Astrocyte (in vitro differentiated cells and primary cell): Measurements from ENCODE around the gene COL23A1. TPM values are rescaled to one million over a fixed set of nuclear protein-coding genes. Genes with fewer than 3 reads are reported as not detected.

Experiments
- DNase-seq: peaks from one replicate; pipeline ENCODE4 v3.0.0-alpha.2; 2010; ENCODE audit warnings: low read depth
- FAIRE-seq: peaks from 2 replicates; lab custom pipeline; 2011; peaks lifted over from hg19 to GRCh38; lab: Jason Lieb, UNC
- H2AFZ ChIP-seq: 2 replicates; pipeline ENCODE4 v1.6.0; 2012; ENCODE audit warnings: low read depth, low read length, inconsistent platforms
- H3K27ac ChIP-seq: 2 replicates; pipeline ENCODE4 v1.5.1; 2011; ENCODE audit warnings: low read depth, low read length, inconsistent platforms
- H3K27me3 ChIP-seq: 2 replicates; pipeline ENCODE4 v1.6.0; 2011; ENCODE audit warnings: low read length, inconsistent platforms; ENCODE audit not compliant: insufficient read depth
- H3K36me3 ChIP-seq: 2 replicates; pipeline ENCODE4 v1.5.1; 2011; ENCODE audit warnings: low read length, inconsistent platforms; ENCODE audit not compliant: insufficient read depth
- H3K4me1 ChIP-seq: 2 replicates; pipeline ENCODE4 v1.5.1; 2011; ENCODE audit warnings: low read length, inconsistent platforms; ENCODE audit not compliant: insufficient read depth
- H3K4me2 ChIP-seq: 2 replicates; pipeline ENCODE4 v1.6.0; 2012; ENCODE audit warnings: low read length, inconsistent platforms
- H3K4me3 ChIP-seq: 2 replicates; pipeline ENCODE4 v1.5.1; 2011; ENCODE audit warnings: low read depth, mild to moderate bottlenecking, low read length, inconsistent platforms; ENCODE audit not compliant: insufficient read depth
- H3K79me2 ChIP-seq: 2 replicates; pipeline ENCODE4 v1.6.0; 2012; ENCODE audit warnings: mild to moderate bottlenecking, low read length, inconsistent platforms; ENCODE audit not compliant: insufficient read depth
- H3K9ac ChIP-seq: 2 replicates; pipeline ENCODE4 v1.6.0; 2012; ENCODE audit warnings: mild to moderate bottlenecking, low read length, inconsistent platforms
- H3K9me3 ChIP-seq: 2 replicates; pipeline ENCODE4 v1.5.1; 2012; ENCODE audit warnings: low read depth, mild to moderate bottlenecking, low read length, inconsistent platforms; ENCODE audit not compliant: insufficient read depth
- H4K20me1 ChIP-seq: 2 replicates; pipeline ENCODE4 v1.6.0; 2012; ENCODE audit warnings: low read length, inconsistent platforms; ENCODE audit not compliant: insufficient read depth
- H3K27ac Mint-ChIP-seq: one replicate; pipeline ENCODE4 v1.8.0; 2021; ENCODE audit warnings: mild to moderate bottlenecking, mixed read lengths; ENCODE audit not compliant: unreplicated experiment
- H3K27me3 Mint-ChIP-seq: one replicate; pipeline ENCODE4 v1.8.0; 2021; ENCODE audit warnings: low read depth, mixed read lengths; ENCODE audit not compliant: unreplicated experiment
- H3K36me3 Mint-ChIP-seq: one replicate; pipeline ENCODE4 v1.8.0; 2021; ENCODE audit warnings: low read depth, mixed read lengths; ENCODE audit not compliant: unreplicated experiment
- H3K4me1 Mint-ChIP-seq: one replicate; pipeline ENCODE4 v1.8.0; 2021; ENCODE audit warnings: low read depth, mixed read lengths; ENCODE audit not compliant: unreplicated experiment
- H3K4me3 Mint-ChIP-seq: one replicate; pipeline ENCODE4 v1.8.0; 2021; ENCODE audit warnings: mild to moderate bottlenecking, moderate library complexity, mixed read lengths; ENCODE audit not compliant: unreplicated experiment
- H3K9me3 Mint-ChIP-seq: one replicate; pipeline ENCODE4 v1.8.0; 2021; ENCODE audit warnings: mild to moderate bottlenecking, mixed read lengths; ENCODE audit not compliant: unreplicated experiment
- CTCF ChIP-seq: IDR thresholded peaks from 2 replicates; pipeline ENCODE4 v1.5.1; 2011; ENCODE audit warnings: low read depth, mild to moderate bottlenecking, inconsistent platforms, low read length, moderate library complexity; ENCODE audit not compliant: insufficient read depth
- EZH2 ChIP-seq: IDR thresholded peaks from 2 replicates; pipeline ENCODE4 v1.6.1; 2012; ENCODE audit warnings: mild to moderate bottlenecking, low read length, inconsistent platforms; ENCODE audit not compliant: insufficient read depth
- total RNA-seq: library from RNA; stranded (reverse); gene quantifications from 2 replicates; pipeline ENCODE4 v1.2.1, GENCODE V29; 2021

Gene COL23A1
- total RNA-seq, 1 donor from 2014 or later = 0.16 TPM

- Histone ChIP-seq H3K4me3 (no peak overlapping the region), H3K27ac (no peak overlapping the region), H3K79me2 (no peaks in the 10 kb centered on the region), H3K27me3 (no peaks in the 10 kb centered on the region), H2AFZ (no peak overlapping the region), H4K20me1 (no peaks in the 10 kb centered on the region), H3K4me2 (no peak overlapping the region), H3K4me1 (no peaks in the 10 kb centered on the region), H3K9ac (no peak overlapping the region), H3K9me3 (no peaks in the 10 kb centered on the region), H3K36me3 (no peaks in the 10 kb centered on the region)
- Mint-ChIP-seq H3K27ac (no peak overlapping the region), H3K27me3 (peaks cover 42% of the 10 kb centered on the region), H3K9me3 (no peaks in the 10 kb centered on the region), H3K4me3 (no peak overlapping the region), H3K36me3 (no peaks in the 10 kb centered on the region), H3K4me1 (peaks cover 17% of the 10 kb centered on the region)
- FAIRE-seq = no peak
- DNase-seq = no peak
- no peak for TF ChIP-seq EZH2
- no peak for TF ChIP-seq CTCF
These were observed 202.4 kb downstream of the COL23A1 start for GRCh38 chr5:178387856-178388190.

GRCh38 chr5:178387061-178387855 lies 202.9 kb downstream of the COL23A1 start:
- H3K9me3 ChIP-seq = no peaks in the 10 kb centered on the region
- no peak overlapping the region for H3K4me2 ChIP-seq
- H3K4me1 Mint-ChIP-seq = peaks cover 17% of the 10 kb centered on the region
- H3K27me3 ChIP-seq = no peaks in the 10 kb centered on the region
- FAIRE-seq (no peak), DNase-seq (no peak)
- H3K27ac Mint-ChIP-seq = no peak overlapping the region
- TF ChIP-seq CTCF = no peak
- no peak for TF ChIP-seq EZH2
- H3K9me3 Mint-ChIP-seq = no peaks in the 10 kb centered on the region
- peaks cover 43% of the 10 kb centered on the region for H3K27me3 Mint-ChIP-seq
- H3K9ac ChIP-seq = no peak overlapping the region
- H3K36me3 ChIP-seq = no peaks in the 10 kb centered on the region
- H3K79me2 ChIP-seq = no peaks in the 10 kb centered on the region
- no peaks in the 10 kb centered on the region for H3K36me3 Mint-ChIP-seq
- H3K27ac ChIP-seq = no peak overlapping the region
- H3K4me3 Mint-ChIP-seq = no peak overlapping the region
- no peaks in the 10 kb centered on the region for H3K4me1 ChIP-seq
- no peaks in the 10 kb centered on the region for H4K20me1 ChIP-seq
- H2AFZ ChIP-seq = no peak overlapping the region
- H3K4me3 ChIP-seq = no peak overlapping the region

- no peaks in the 10 kb centered on the region for H3K27me3 ChIP-seq
- Mint-ChIP-seq H3K27me3 (peaks cover 50% of the 10 kb centered on the region), H3K4me1 (peaks cover 17% of the 10 kb centered on the region), H3K9me3 (no peaks in the 10 kb centered on the region), H3K36me3 (no peaks in the 10 kb centered on the region), H3K4me3 (no peak overlapping the region), H3K27ac (no peak overlapping the region)
- H2AFZ ChIP-seq = no peak overlapping the region
- no peaks in the 10 kb centered on the region for H4K20me1 ChIP-seq
- no peak overlapping the region for H3K27ac ChIP-seq
- no peak overlapping the region for H3K9ac ChIP-seq
- no peaks in the 10 kb centered on the region for H3K9me3 ChIP-seq
- no peaks in the 10 kb centered on the region for H3K79me2 ChIP-seq
- TF ChIP-seq CTCF = no peak
- TF ChIP-seq EZH2 = no peak
- H3K4me3 ChIP-seq = no peak overlapping the region
- FAIRE-seq (no peak), DNase-seq (no peak)
- no peak overlapping the region for H3K4me2 ChIP-seq
- H3K4me1 ChIP-seq = no peaks in the 10 kb centered on the region
- H3K36me3 ChIP-seq = no peaks in the 10 kb centered on the region
These were observed 203.8 kb downstream of the COL23A1 start for GRCh38 chr5:178386336-178386931.
